ENCODE data around the gene TAS1R2. TPM values are rescaled to one million over a fixed set of nuclear protein-coding genes. Genes with fewer than 3 reads are reported as not detected.

TAS1R2 gene
- total and polyA plus RNA-seq, 2 of the 8 experiments (the other 6 are each of a cell fraction or from before 2014, with no cell fraction given) = not detected

DNA sequence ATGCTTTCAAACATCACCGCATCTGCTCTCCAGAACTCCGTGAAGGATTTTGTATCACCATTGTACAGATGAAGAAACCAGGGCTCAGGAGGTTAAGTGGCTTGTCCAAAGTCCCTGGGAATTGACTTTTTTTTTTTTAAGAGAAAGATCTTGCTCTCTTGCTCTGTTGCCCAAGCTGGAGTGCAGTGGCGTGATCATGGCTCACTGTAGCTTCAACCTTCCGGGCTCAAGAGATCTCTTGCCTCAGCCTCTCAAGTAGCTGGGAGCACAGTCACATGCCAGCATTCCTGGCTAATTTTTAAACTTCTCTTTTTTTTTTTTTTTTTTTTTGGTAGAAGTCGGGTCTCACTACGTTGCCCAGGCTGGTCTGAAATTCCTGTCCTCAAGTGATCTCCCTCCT is 6.9 kb upstream of the TAS1R2 start:
- H4K20me1 ChIP-seq (replicated peaks in 1 of 2; ENCODE audit: control insufficient read depth in 1 of 2, insufficient read depth in 2 of 2, low read length in 2 of 2) = peaks cover 0 to 3% of the 10 kb centered on the region in 2 experiments
- H3K79me1 ChIP-seq (ENCODE audit: low read depth, low read length) = peaks cover 2% of the 10 kb centered on the region; the same call in 1 of the 2 replicates
- no peak overlapping the region for H2AFZ ChIP-seq (ENCODE audit: low read length)
- H3K9ac ChIP-seq (replicated peaks in 1 of 4; ENCODE audit: extremely low read depth in 1 of 4, low read depth in 3 of 4, low read length in 3 of 4) = no peak overlapping the region
- no peaks in the 10 kb centered on the region for H3K4me1 ChIP-seq (replicated peaks in 1 of 4; ENCODE audit: control insufficient read depth in 3 of 4, insufficient read depth in 4 of 4, low read length in 3 of 4)
- no peak overlapping the region for H2BK15ac ChIP-seq (ENCODE audit: low read length)
- no peak overlapping the region for H4K5ac ChIP-seq (ENCODE audit: insufficient read length, low read depth, low read length)
- no peak overlapping the region for H3K27ac ChIP-seq (ENCODE audit: low read depth, low read length)
- POLR2A ChIA-PET (ENCODE audit: partially characterized antibody) = no interaction called here
- no peak overlapping the region for H3K4me2 ChIP-seq (ENCODE audit: insufficient read depth in 1 of 2, low read depth in 2 of 2, low read length in 2 of 2)
- no peak overlapping the region for H3K56ac ChIP-seq (replicated peaks; ENCODE audit: insufficient read length, low read depth, low read length)
- 100% methylated on average over 4 of the region's 6 CpGs; no CpG with 5 or more reads in 1 of the 2 experiments for WGBS, 2 experiments (ENCODE audit: extremely low coverage in 1 of 2, insufficient coverage in 1 of 2, insufficient read length in 1 of 2, insufficient replicate concordance in 2 of 2, low coverage in 1 of 2, low lambda C conversion rate in 2 of 2, missing lambda C conversion rate in 1 of 2)
- no peak overlapping the region for H2BK5ac ChIP-seq (ENCODE audit: low read depth, low read length)
- H2AK5ac ChIP-seq (ENCODE audit: low read depth, low read length) = no peak overlapping the region
- no peak overlapping the region for H3K4ac ChIP-seq (replicated peaks; ENCODE audit: insufficient read length, low read depth, low read length)
- no peak overlapping the region for H3K4me3 ChIP-seq (ENCODE audit: extremely low read depth in 1 of 4, insufficient read depth in 2 of 4, low read depth in 3 of 4, low read length in 4 of 4)
- H3K18ac ChIP-seq (ENCODE audit: extremely low read depth, low read length) = no peak overlapping the region
- TF ChIP-seq GTF2F1 (IDR thresholded peaks at IDR 0.05; ENCODE audit: borderline replicate concordance, low read depth, low read length) (no peak), GABPA (IDR thresholded peaks at IDR 0.05; ENCODE audit: borderline replicate concordance, insufficient read depth, low read length) (no peak), ASH2L (IDR thresholded peaks at IDR 0.05; ENCODE audit: low read length) (no peak)
- DNase-seq (ENCODE audit: low read depth in 1 of 2, low spot score in 2 of 2) = no peak
- no peaks in the 10 kb centered on the region for H3K27me3 ChIP-seq (replicated peaks in 1 of 4; ENCODE audit: control insufficient read depth in 3 of 4, extremely low read depth in 1 of 4, insufficient read depth in 3 of 4, low read length in 3 of 4)
- H3K79me2 ChIP-seq (ENCODE audit: control insufficient read depth in 1 of 2, insufficient read depth in 2 of 2, low read length in 2 of 2) = no peaks in the 10 kb centered on the region
- H4K91ac ChIP-seq (replicated peaks; ENCODE audit: insufficient read length, low read length) = no peak overlapping the region
- FAIRE-seq = no peak
- H3K36me3 ChIP-seq (ENCODE audit: control insufficient read depth in 2 of 4, insufficient read depth in 4 of 4, low read length in 3 of 4) = no peaks in the 10 kb centered on the region
- H3K14ac ChIP-seq (ENCODE audit: insufficient read length) = no peak overlapping the region
- H2BK20ac ChIP-seq (ENCODE audit: low read length) = no peak overlapping the region
- H2BK120ac ChIP-seq (replicated peaks; ENCODE audit: low read depth, low read length) = no peak overlapping the region
- no peak overlapping the region for H4K8ac ChIP-seq (ENCODE audit: extremely low read depth, insufficient read depth, low read length)
- CTCF ChIA-PET (ENCODE audit: partially characterized antibody) = interaction anchor here (0.6 to 1.1 kb wide), 2 partner anchors 9 to 258 kb away, joined by 3 to 8 read pairs; no protein-coding TSS in a partner anchor
- H2BK12ac ChIP-seq (ENCODE audit: low read depth, low read length) = no peak overlapping the region
- no peaks in the 10 kb centered on the region for H3K9me3 ChIP-seq (ENCODE audit: insufficient read depth in 2 of 2, low read depth in 1 of 2, low read length in 1 of 2)
- no peak overlapping the region for H3K23ac ChIP-seq (ENCODE audit: insufficient read length)
- H3K23me2 ChIP-seq (ENCODE audit: low read depth, low read length) = no peaks in the 10 kb centered on the region
